GM23338 (cell line): ENCODE measurements around the gene SRGAP1. TPM values are rescaled to one million over a fixed set of nuclear protein-coding genes. Genes with fewer than 3 reads are reported as not detected.

Experiments used
- ATAC-seq: fragments of 200-7000 bp; cut with Tn5 transposase; 3 replicates; pipeline ENCODE4 v1.9.1; 2020
- DNase-seq: peaks from one replicate; pipeline ENCODE4 v3.0.0-alpha.2; 2015; ENCODE audit warnings: low spot score
- H2AFZ ChIP-seq: fragments of 200-600 bp; sonication (generic); 2 replicates; pipeline ENCODE4 v1.8.0; 2016; ENCODE audit warnings: antibody characterized with exemption, mild to moderate bottlenecking, moderate library complexity
- H3F3A ChIP-seq: fragments of 200-600 bp; sonication (generic); replicated peaks from 2 replicates; pipeline ENCODE4 v1.8.0; 2017; ENCODE audit warnings: antibody characterized with exemption, mixed run types, low read depth
- H3K27ac ChIP-seq: fragments of 200-600 bp; sonication (generic); 2 replicates; pipeline ENCODE4 v1.6.1; 2016; ENCODE audit warnings: low read depth
- H3K27me3 ChIP-seq: fragments of 200-600 bp; sonication (generic); 2 replicates; pipeline ENCODE4 v1.8.0; 2016; ENCODE audit warnings: mild to moderate bottlenecking, mixed run types, moderate library complexity; ENCODE audit not compliant: insufficient read depth
- H3K36me3 ChIP-seq: fragments of 200-600 bp; sonication (generic); 2 replicates; pipeline ENCODE4 v1.8.0; 2016; ENCODE audit warnings: mild to moderate bottlenecking; ENCODE audit not compliant: insufficient read depth
- H3K4me1 ChIP-seq: fragments of 200-600 bp; sonication (generic); 2 replicates; pipeline ENCODE4 v1.8.0; 2016; ENCODE audit warnings: mild to moderate bottlenecking, moderate library complexity; ENCODE audit not compliant: insufficient read depth
- H3K4me2 ChIP-seq: fragments of 200-600 bp; sonication (generic); 2 replicates; pipeline ENCODE4 v1.7.1; 2017; ENCODE audit warnings: mixed run types
- H3K4me3 ChIP-seq: fragments of 200-600 bp; sonication (generic); 2 replicates; pipeline ENCODE4 v1.6.1; 2016; ENCODE audit warnings: mixed run types
- H3K79me2 ChIP-seq: fragments of 200-600 bp; sonication (generic); replicated peaks from 2 replicates; pipeline ENCODE4 v1.8.0; 2017; ENCODE audit warnings: mild to moderate bottlenecking; ENCODE audit not compliant: insufficient read depth
- H3K9me2 ChIP-seq: fragments of 200-600 bp; sonication (generic); 2 replicates; pipeline ENCODE4 v1.8.0; 2017; ENCODE audit not compliant: insufficient read depth
- H4K20me1 ChIP-seq: fragments of 200-600 bp; sonication (generic); replicated peaks from 2 replicates; pipeline ENCODE4 v1.8.0; 2017; ENCODE audit warnings: mild to moderate bottlenecking; ENCODE audit not compliant: insufficient read depth
- H3K27ac Mint-ChIP-seq: 2 replicates; pipeline ENCODE4 v1.8.0; 2020; ENCODE audit warnings: inconsistent platforms, mild to moderate bottlenecking, moderate library complexity, mixed read lengths
- H3K27me3 Mint-ChIP-seq: 3 replicates; pipeline ENCODE4 v1.8.0; 2022; ENCODE audit warnings: low read depth, mild to moderate bottlenecking, moderate library complexity, mixed read lengths, inconsistent platforms; ENCODE audit not compliant: insufficient read depth, poor library complexity
- H3K36me3 Mint-ChIP-seq: 3 replicates; pipeline ENCODE4 v1.8.0; 2021; ENCODE audit warnings: low read depth, mild to moderate bottlenecking, inconsistent platforms, moderate library complexity, mixed read lengths
- H3K4me1 Mint-ChIP-seq: 3 replicates; pipeline ENCODE4 v1.8.0; 2020; ENCODE audit warnings: mild to moderate bottlenecking, inconsistent platforms, mixed read lengths
- H3K4me3 Mint-ChIP-seq: 3 replicates; pipeline ENCODE4 v1.8.0; 2021; ENCODE audit warnings: moderate library complexity, mild to moderate bottlenecking, inconsistent platforms, mixed read lengths
- H3K9me3 Mint-ChIP-seq: 3 replicates; pipeline ENCODE4 v1.8.0; 2020; ENCODE audit warnings: moderate library complexity, mild to moderate bottlenecking, inconsistent platforms, mixed read lengths
- EZH2phosphoT487 ChIP-seq: fragments of 200-600 bp; sonication (generic); IDR thresholded peaks from one replicate; pipeline ENCODE4 v1.8.1; 2018; ENCODE audit warnings: antibody characterized with exemption; ENCODE audit not compliant: unreplicated experiment
- NANOG ChIP-seq: IDR thresholded peaks from 2 replicates; pipeline ENCODE4 v1.6.1; 2016; ENCODE audit warnings: antibody characterized with exemption, borderline replicate concordance
- STAT1 ChIP-seq: IDR thresholded peaks from one replicate; pipeline ENCODE4 v1.6.1; 2016; ENCODE audit warnings: antibody characterized with exemption; ENCODE audit not compliant: unreplicated experiment
- polyA plus RNA-seq: library from polyadenylated mRNA; unstranded; fragments of >200 nt; fragmentation: Nextera tagmentation; extraction: Ambion mirVana; gene quantifications from 2 replicates; pipeline ENCODE4 v1.2.1, GENCODE V29; 2016
- total RNA-seq: library from RNA; depleted of rRNA; stranded (reverse); fragments of >200 nt; shearing (Covaris generic); gene quantifications from 2 replicates; pipeline ENCODE4 v1.2.3, GENCODE V29; 2014
- TF ChIP-seq, protein P1 (sequence below), 2 experiments: fragments of 200-600 bp in 1 of 2; sonication (generic) in 1 of 2; conservative IDR thresholded peaks; 2 replicates each; pipeline versions ENCODE4 v1.5.1 to v1.6.1; 2016 to 2017; ENCODE audit warnings: antibody characterized with exemption in 2 of 2, low read depth in 2 of 2, mild to moderate bottlenecking in 2 of 2, moderate library complexity in 1 of 2
- TF ChIP-seq, protein P2 (sequence below): fragments of 250-450 bp; sonication (Bioruptor Pico); IDR thresholded peaks from 2 replicates; pipeline ENCODE4 v1.5.0; 2020; ENCODE audit warnings: mild to moderate bottlenecking, moderate library complexity
- TF ChIP-seq, protein P3 (sequence below): IDR thresholded peaks from 2 replicates; pipeline ENCODE4 v1.6.1; 2016; ENCODE audit warnings: antibody characterized with exemption

SRGAP1 gene
- total and polyA plus RNA-seq, 2 experiments from 2014 or later, result 6.1 to 8.1 TPM

DNA sequence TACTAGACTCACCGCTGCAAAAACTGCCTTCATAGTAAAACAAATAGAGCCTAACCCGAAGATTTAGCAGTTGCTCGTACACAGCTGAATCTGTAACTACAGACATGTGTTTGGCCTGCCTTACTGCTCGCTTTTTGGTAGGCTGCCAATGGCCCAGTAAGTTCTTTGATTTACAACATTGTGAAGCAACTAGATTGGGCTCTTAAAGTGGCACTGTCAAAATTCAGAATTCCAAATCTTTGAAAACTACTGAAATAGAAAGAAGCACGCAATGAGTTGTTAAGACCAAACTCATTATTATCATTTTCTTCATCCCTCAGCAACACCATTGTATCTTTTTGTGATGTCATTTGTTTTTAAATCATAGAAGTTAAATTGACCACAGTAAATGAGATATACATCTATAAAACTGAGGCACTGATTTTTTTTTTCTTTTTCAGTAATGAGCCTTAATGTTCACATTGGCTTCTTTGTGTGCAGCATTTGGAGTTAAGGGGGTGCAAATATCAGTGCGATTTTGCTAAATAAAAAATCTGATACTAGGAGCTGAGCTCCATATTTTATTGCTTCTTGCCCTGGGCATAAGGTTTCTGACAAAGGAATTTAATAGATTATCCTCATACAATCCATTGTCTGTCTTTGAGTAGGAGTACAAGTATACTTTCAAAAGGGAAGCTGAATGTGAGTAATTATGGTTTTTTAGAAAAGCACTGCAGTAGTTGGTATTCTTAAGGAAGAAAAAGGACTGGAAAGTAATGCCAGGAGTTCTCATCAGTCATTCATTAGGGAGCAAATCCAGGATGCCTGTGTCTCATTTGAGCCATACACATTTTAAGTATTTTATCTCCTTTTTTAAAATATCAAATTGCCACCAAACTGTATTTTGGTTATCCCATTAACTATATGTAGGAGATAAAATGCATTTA lies 239.0 kb downstream of the SRGAP1 start:
- Histone ChIP-seq H4K20me1 (no peaks in the 10 kb centered on the region), H2AFZ (no peak overlapping the region), H3K79me2 (no peaks in the 10 kb centered on the region), H3K27ac (no peak overlapping the region), H3K36me3 (no peaks in the 10 kb centered on the region), H3K27me3 (no peaks in the 10 kb centered on the region), H3K9me2 (no peaks in the 10 kb centered on the region), H3K4me3 (no peak overlapping the region), H3K4me1 (peaks cover 17% of the 10 kb centered on the region; the same call in 1 of the 2 replicates), H3K4me2 (no peak overlapping the region), H3F3A (no peaks in the 10 kb centered on the region)
- Mint-ChIP-seq H3K27ac (no peak overlapping the region), H3K4me1 (peaks cover 23% of the 10 kb centered on the region), H3K36me3 (peaks cover 11% of the 10 kb centered on the region; the same call in 2 of the 3 replicates), H3K27me3 (no peaks in the 10 kb centered on the region), H3K4me3 (no peak overlapping the region), H3K9me3 (no peaks in the 10 kb centered on the region)
- no peak for DNase-seq
- TF ChIP-seq, protein P1, sequence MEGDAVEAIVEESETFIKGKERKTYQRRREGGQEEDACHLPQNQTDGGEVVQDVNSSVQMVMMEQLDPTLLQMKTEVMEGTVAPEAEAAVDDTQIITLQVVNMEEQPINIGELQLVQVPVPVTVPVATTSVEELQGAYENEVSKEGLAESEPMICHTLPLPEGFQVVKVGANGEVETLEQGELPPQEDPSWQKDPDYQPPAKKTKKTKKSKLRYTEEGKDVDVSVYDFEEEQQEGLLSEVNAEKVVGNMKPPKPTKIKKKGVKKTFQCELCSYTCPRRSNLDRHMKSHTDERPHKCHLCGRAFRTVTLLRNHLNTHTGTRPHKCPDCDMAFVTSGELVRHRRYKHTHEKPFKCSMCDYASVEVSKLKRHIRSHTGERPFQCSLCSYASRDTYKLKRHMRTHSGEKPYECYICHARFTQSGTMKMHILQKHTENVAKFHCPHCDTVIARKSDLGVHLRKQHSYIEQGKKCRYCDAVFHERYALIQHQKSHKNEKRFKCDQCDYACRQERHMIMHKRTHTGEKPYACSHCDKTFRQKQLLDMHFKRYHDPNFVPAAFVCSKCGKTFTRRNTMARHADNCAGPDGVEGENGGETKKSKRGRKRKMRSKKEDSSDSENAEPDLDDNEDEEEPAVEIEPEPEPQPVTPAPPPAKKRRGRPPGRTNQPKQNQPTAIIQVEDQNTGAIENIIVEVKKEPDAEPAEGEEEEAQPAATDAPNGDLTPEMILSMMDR (conservative IDR thresholded peaks at IDR 0.05; ENCODE audit: low read depth in 2 of 2), result no peak
- TF ChIP-seq, protein P2, sequence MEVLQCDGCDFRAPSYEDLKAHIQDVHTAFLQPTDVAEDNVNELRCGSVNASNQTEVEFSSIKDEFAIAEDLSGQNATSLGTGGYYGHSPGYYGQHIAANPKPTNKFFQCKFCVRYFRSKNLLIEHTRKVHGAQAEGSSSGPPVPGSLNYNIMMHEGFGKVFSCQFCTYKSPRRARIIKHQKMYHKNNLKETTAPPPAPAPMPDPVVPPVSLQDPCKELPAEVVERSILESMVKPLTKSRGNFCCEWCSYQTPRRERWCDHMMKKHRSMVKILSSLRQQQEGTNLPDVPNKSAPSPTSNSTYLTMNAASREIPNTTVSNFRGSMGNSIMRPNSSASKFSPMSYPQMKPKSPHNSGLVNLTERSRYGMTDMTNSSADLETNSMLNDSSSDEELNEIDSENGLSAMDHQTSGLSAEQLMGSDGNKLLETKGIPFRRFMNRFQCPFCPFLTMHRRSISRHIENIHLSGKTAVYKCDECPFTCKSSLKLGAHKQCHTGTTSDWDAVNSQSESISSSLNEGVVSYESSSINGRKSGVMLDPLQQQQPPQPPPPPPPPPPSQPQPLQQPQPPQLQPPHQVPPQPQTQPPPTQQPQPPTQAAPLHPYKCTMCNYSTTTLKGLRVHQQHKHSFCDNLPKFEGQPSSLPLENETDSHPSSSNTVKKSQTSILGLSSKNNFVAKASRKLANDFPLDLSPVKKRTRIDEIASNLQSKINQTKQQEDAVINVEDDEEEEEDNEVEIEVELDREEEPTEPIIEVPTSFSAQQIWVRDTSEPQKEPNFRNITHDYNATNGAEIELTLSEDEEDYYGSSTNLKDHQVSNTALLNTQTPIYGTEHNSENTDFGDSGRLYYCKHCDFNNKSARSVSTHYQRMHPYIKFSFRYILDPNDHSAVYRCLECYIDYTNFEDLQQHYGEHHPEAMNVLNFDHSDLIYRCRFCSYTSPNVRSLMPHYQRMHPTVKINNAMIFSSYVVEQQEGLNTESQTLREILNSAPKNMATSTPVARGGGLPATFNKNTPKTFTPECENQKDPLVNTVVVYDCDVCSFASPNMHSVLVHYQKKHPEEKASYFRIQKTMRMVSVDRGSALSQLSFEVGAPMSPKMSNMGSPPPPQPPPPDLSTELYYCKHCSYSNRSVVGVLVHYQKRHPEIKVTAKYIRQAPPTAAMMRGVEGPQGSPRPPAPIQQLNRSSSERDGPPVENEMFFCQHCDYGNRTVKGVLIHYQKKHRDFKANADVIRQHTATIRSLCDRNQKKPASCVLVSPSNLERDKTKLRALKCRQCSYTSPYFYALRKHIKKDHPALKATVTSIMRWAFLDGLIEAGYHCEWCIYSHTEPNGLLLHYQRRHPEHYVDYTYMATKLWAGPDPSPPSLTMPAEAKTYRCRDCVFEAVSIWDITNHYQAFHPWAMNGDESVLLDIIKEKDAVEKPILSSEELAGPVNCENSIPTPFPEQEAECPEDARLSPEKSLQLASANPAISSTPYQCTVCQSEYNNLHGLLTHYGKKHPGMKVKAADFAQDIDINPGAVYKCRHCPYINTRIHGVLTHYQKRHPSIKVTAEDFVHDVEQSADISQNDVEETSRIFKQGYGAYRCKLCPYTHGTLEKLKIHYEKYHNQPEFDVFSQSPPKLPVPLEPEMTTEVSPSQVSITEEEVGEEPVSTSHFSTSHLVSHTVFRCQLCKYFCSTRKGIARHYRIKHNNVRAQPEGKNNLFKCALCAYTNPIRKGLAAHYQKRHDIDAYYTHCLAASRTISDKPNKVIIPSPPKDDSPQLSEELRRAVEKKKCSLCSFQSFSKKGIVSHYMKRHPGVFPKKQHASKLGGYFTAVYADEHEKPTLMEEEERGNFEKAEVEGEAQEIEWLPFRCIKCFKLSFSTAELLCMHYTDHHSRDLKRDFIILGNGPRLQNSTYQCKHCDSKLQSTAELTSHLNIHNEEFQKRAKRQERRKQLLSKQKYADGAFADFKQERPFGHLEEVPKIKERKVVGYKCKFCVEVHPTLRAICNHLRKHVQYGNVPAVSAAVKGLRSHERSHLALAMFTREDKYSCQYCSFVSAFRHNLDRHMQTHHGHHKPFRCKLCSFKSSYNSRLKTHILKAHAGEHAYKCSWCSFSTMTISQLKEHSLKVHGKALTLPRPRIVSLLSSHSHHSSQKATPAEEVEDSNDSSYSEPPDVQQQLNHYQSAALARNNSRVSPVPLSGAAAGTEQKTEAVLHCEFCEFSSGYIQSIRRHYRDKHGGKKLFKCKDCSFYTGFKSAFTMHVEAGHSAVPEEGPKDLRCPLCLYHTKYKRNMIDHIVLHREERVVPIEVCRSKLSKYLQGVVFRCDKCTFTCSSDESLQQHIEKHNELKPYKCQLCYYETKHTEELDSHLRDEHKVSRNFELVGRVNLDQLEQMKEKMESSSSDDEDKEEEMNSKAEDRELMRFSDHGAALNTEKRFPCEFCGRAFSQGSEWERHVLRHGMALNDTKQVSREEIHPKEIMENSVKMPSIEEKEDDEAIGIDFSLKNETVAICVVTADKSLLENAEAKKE (CRISPR knock-in tag), result no peak
- no peak for TF ChIP-seq NANOG
- TF ChIP-seq EZH2phosphoT487, result no peak
- TF ChIP-seq, protein P3, sequence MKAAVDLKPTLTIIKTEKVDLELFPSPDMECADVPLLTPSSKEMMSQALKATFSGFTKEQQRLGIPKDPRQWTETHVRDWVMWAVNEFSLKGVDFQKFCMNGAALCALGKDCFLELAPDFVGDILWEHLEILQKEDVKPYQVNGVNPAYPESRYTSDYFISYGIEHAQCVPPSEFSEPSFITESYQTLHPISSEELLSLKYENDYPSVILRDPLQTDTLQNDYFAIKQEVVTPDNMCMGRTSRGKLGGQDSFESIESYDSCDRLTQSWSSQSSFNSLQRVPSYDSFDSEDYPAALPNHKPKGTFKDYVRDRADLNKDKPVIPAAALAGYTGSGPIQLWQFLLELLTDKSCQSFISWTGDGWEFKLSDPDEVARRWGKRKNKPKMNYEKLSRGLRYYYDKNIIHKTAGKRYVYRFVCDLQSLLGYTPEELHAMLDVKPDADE, result no peak
- no peak for TF ChIP-seq STAT1
- no peak for ATAC-seq
